Sigmoid colon (tissue), 4 donors: ENCODE measurements around the gene KRTAP5-6.

Experiments
- CTCF ChIP-seq, 4 experiments: fragments of 450-650 bp in 3 of 4; fragments of 200-600 bp in 1 of 4; IDR thresholded peaks; one replicate each; pipeline ENCODE4 v1.5.1; 2016 to 2019; ENCODE audit warnings: antibody characterized with exemption in 4 of 4, mild to moderate bottlenecking in 3 of 4, moderate library complexity in 2 of 4
- EP300 ChIP-seq, 4 donors: sonication (generic); formaldehyde crosslinking; IDR thresholded peaks; one replicate each; pipeline ENCODE4 v1.6.1; 2017; ENCODE audit warnings: antibody characterized with exemption in 4 of 4
- POLR2A ChIP-seq, 2 donors: fragments of 450-650 bp; IDR thresholded peaks; one replicate each; pipeline ENCODE4 v1.6.1; 2016; ENCODE audit warnings: antibody characterized with exemption in 2 of 2, mild to moderate bottlenecking in 2 of 2, moderate library complexity in 2 of 2

GRCh38 chr11:1659506-1659905 is 37.5 kb upstream of the KRTAP5-6 start:
- no peak for TF ChIP-seq CTCF (IDR thresholded peaks at IDR 0.05)
- TF ChIP-seq EP300 (IDR thresholded peaks at IDR 0.05) = no peak
- TF ChIP-seq POLR2A (IDR thresholded peaks at IDR 0.05) = no peak
